Neuronal stem cell (in vitro differentiated cells): ENCODE measurements around the gene PCED1B.

Experiments used
- DNase-seq: peaks from one replicate; pipeline ENCODE4 v3.0.0-alpha.2; 2013; ENCODE audit warnings: low spot score
- H2AFZ ChIP-seq: one replicate; pipeline ENCODE4 v1.6.1; 2013; ENCODE audit warnings: mild to moderate bottlenecking, low read length, inconsistent platforms
- H2AK5ac ChIP-seq: 2 replicates; pipeline ENCODE4 v1.6.1; 2013; ENCODE audit warnings: low read depth, mild to moderate bottlenecking, inconsistent platforms, low read length, moderate library complexity, mixed read lengths
- H2BK120ac ChIP-seq: 2 replicates; pipeline ENCODE4 v1.6.1; 2013; ENCODE audit warnings: low read depth, mild to moderate bottlenecking, inconsistent platforms, low read length, moderate library complexity, mixed read lengths
- H2BK12ac ChIP-seq: one replicate; pipeline ENCODE4 v1.6.1; 2013; ENCODE audit warnings: low read length, inconsistent platforms
- H2BK15ac ChIP-seq: 2 replicates; pipeline ENCODE4 v1.6.1; 2013; ENCODE audit warnings: mild to moderate bottlenecking, low read length, inconsistent platforms, mixed read lengths
- H2BK5ac ChIP-seq: one replicate; pipeline ENCODE4 v1.6.1; 2013; ENCODE audit warnings: inconsistent platforms, mild to moderate bottlenecking, low read length, moderate library complexity
- H3K14ac ChIP-seq: one replicate; pipeline ENCODE4 v1.6.1; 2013; ENCODE audit warnings: low read length, inconsistent platforms
- H3K18ac ChIP-seq: 2 replicates; pipeline ENCODE4 v1.6.1; 2013; ENCODE audit warnings: low read length, inconsistent platforms
- H3K23ac ChIP-seq: 2 replicates; pipeline ENCODE4 v1.6.1; 2013; ENCODE audit warnings: low read depth, mild to moderate bottlenecking, mixed read lengths, low read length, inconsistent platforms; ENCODE audit not compliant: poor library complexity
- H3K27ac ChIP-seq: replicated peaks from 3 replicates; pipeline ENCODE4 v1.5.1; 2013; ENCODE audit warnings: low read length, inconsistent platforms
- H3K27me3 ChIP-seq, 3 experiments: 2 replicates each; pipeline ENCODE4 v1.6.1; 2013; ENCODE audit warnings: low read length in 3 of 3, mild to moderate bottlenecking in 2 of 3, inconsistent platforms in 1 of 3, low read depth in 1 of 3, mixed read lengths in 1 of 3, moderate library complexity in 1 of 3; ENCODE audit not compliant: control insufficient read depth in 3 of 3, insufficient read depth in 3 of 3
- H3K36me3 ChIP-seq, 2 donors: replicated peaks in 1 of 2; 2 replicates each; pipeline ENCODE4 v1.6.1; 2013; ENCODE audit warnings: low read length in 2 of 2; ENCODE audit not compliant: control insufficient read depth in 2 of 2, insufficient read depth in 2 of 2
- H3K4ac ChIP-seq: 2 replicates; pipeline ENCODE4 v1.6.1; 2013; ENCODE audit warnings: inconsistent platforms, mild to moderate bottlenecking, low read length, moderate library complexity
- H3K4me1 ChIP-seq, 2 donors: 1 replicate in 1 of 2; 2 replicates in 1 of 2; pipeline ENCODE4 v1.6.1; 2013; ENCODE audit warnings: low read length in 2 of 2, low read depth in 1 of 2; ENCODE audit not compliant: control insufficient read depth in 2 of 2, insufficient read depth in 1 of 2
- H3K4me2 ChIP-seq: one replicate; pipeline ENCODE4 v1.6.1; 2013; ENCODE audit warnings: mild to moderate bottlenecking, low read length, inconsistent platforms; ENCODE audit not compliant: insufficient read depth, poor library complexity, severe bottlenecking
- H3K4me3 ChIP-seq, 2 donors: 2 replicates each; pipeline ENCODE4 v1.5.1; 2013; ENCODE audit warnings: low read length in 2 of 2, mild to moderate bottlenecking in 2 of 2, inconsistent platforms in 1 of 2, moderate library complexity in 1 of 2
- H3K79me1 ChIP-seq: one replicate; pipeline ENCODE4 v1.6.1; 2013; ENCODE audit warnings: low read depth, mild to moderate bottlenecking, inconsistent platforms, low read length, moderate library complexity
- H3K9ac ChIP-seq: one replicate; pipeline ENCODE4 v1.6.1; 2013; ENCODE audit warnings: mild to moderate bottlenecking, low read depth, low read length, inconsistent platforms; ENCODE audit not compliant: poor library complexity
- H3K9me3 ChIP-seq, 2 donors: replicated peaks in 1 of 2; 2 replicates each; pipeline versions ENCODE3 to v1.6.1; 2013; ENCODE audit warnings: low read length in 2 of 2, mild to moderate bottlenecking in 2 of 2, inconsistent platforms in 1 of 2, low read depth in 1 of 2, mixed read lengths in 1 of 2, moderate library complexity in 1 of 2; ENCODE audit not compliant: control insufficient read depth in 2 of 2, insufficient read depth in 1 of 2
- H4K8ac ChIP-seq: one replicate; pipeline ENCODE4 v1.6.1; 2013; ENCODE audit warnings: low read depth, mild to moderate bottlenecking, inconsistent platforms, low read length, moderate library complexity
- H4K91ac ChIP-seq: one replicate; pipeline ENCODE4 v1.6.1; 2013; ENCODE audit warnings: low read length, low read depth, mild to moderate bottlenecking, inconsistent platforms; ENCODE audit not compliant: poor library complexity
- WGBS, 2 donors: extraction: QIAGEN DNeasy Blood & Tissue Kit; methylation state at CpG; one replicate each; pipeline ENCODE4 v1.1.7; 2013; ENCODE audit warnings: missing lambda C conversion rate in 2 of 2, mixed read lengths in 1 of 2; ENCODE audit not compliant: insufficient read length in 2 of 2, insufficient replicate concordance in 1 of 2; ENCODE audit errors: extremely low coverage in 2 of 2; 5-methylcytosine and 5-hydroxymethylcytosine counted together

The PCED1B gene

DNA sequence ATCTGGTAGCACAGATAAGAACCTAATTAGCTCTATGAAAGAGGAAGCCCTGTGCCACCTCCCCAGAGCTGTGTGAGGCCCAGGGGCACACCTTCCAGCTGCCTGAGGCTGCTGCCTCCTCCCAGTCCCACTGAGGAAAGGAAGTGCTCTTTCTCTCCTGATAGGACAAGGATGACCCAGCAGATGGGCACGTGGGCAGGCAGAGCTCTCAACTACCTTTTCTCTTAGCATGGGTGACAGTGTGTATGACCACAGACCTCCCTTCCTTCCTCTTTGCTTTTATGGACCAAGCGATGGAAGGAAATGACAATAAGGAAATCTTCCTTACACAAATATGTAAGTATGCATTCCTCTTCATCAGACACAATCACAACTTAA, 127.9 kb downstream of the PCED1B start:
- no peaks in the 10 kb centered on the region for H3K9me3 ChIP-seq
- H3K9ac ChIP-seq, result no peak overlapping the region
- no peak overlapping the region for H2BK120ac ChIP-seq
- H3K4me3 ChIP-seq, result no peak overlapping the region
- no CpG with 5 or more reads among the region's 2 CpGs for WGBS, 2 donors
- H3K4me1 ChIP-seq, result peaks cover 0 to 1% of the 10 kb centered on the region in 2 donors
- H3K23ac ChIP-seq, result no peak overlapping the region
- no peaks in the 10 kb centered on the region for H3K27me3 ChIP-seq
- no peak overlapping the region for H3K4ac ChIP-seq
- H2AFZ ChIP-seq, result no peak overlapping the region
- no peak overlapping the region for H3K4me2 ChIP-seq
- no peak overlapping the region for H3K27ac ChIP-seq
- no peak overlapping the region for H2AK5ac ChIP-seq
- no peak overlapping the region for H2BK5ac ChIP-seq
- no peaks in the 10 kb centered on the region for H3K36me3 ChIP-seq
- no peak overlapping the region for H4K91ac ChIP-seq
- H2BK15ac ChIP-seq, result no peak overlapping the region
- no peak overlapping the region for H4K8ac ChIP-seq
- no peak overlapping the region for H2BK12ac ChIP-seq
- H3K79me1 ChIP-seq, result no peaks in the 10 kb centered on the region
- H3K18ac ChIP-seq, result no peak overlapping the region
- DNase-seq, result no peak
- H3K14ac ChIP-seq, result no peak overlapping the region

DNA sequence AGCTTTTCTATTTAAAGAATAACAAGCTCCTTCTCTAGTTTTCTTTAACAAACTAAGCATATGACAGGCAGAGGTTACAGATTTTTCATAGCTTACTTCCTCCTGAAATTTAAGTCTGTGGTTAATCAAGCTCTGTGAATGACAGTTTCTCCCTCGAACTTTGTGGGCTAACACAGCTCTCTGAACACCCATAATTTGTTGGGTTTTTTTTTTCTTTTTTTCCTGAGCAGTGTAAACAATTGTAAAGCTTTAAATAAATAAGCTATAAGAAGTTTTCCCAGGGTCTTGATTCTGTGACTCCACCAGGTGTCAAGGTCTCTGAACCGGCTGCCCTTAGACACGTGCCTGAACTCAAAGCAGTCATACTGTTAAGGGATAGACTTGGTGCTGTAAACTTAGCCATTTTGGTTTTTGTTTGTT, 128.4 kb downstream of the PCED1B start:
- H2BK5ac ChIP-seq, result no peak overlapping the region
- no peak overlapping the region for H3K27ac ChIP-seq
- H2BK15ac ChIP-seq, result no peak overlapping the region
- no peak overlapping the region for H2AK5ac ChIP-seq
- peaks cover 0 to 1% of the 10 kb centered on the region in 2 donors for H3K4me1 ChIP-seq
- no CpG with 5 or more reads among the region's 3 CpGs for WGBS, 2 donors
- no peak overlapping the region for H2BK12ac ChIP-seq
- no peak overlapping the region for H4K91ac ChIP-seq
- H3K4ac ChIP-seq, result no peak overlapping the region
- no peak overlapping the region for H3K23ac ChIP-seq
- no peaks in the 10 kb centered on the region for H3K27me3 ChIP-seq
- no peak overlapping the region for H3K4me2 ChIP-seq
- no peak overlapping the region for H2AFZ ChIP-seq
- no peaks in the 10 kb centered on the region for H3K79me1 ChIP-seq
- no peak overlapping the region for H4K8ac ChIP-seq
- no peak overlapping the region for H2BK120ac ChIP-seq
- H3K4me3 ChIP-seq, result no peak overlapping the region
- no peak overlapping the region for H3K14ac ChIP-seq
- no peak for DNase-seq
- no peak overlapping the region for H3K18ac ChIP-seq
- no peaks in the 10 kb centered on the region for H3K36me3 ChIP-seq
- no peak overlapping the region for H3K9ac ChIP-seq
- H3K9me3 ChIP-seq, result no peaks in the 10 kb centered on the region

DNA sequence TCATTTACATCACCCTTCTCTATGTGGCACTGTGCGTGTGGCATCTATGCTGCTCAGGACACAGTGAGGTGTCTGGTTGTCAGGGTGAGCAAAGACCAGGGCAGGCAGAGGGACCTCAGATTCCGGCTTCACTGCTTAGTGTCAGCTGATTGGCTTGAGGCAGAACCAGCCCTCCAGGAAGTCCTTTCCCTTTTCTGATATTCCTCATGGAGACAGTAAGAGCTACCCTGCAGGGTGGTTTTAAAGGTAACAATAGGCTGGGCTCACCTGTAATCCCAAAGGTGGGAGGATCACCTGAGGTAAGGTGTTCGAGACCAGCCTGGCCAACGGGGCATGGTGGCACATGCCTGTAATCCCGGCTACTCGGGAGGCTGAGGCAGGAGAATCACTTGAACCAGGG, 129.6 kb downstream of the PCED1B start:
- Histone ChIP-seq H3K4me3 (no peak overlapping the region), H4K8ac (no peak overlapping the region), H3K9ac (no peak overlapping the region), H3K9me3 (no peaks in the 10 kb centered on the region), H3K79me1 (no peaks in the 10 kb centered on the region), H3K4me2 (no peak overlapping the region), H2BK12ac (no peak overlapping the region), H4K91ac (no peak overlapping the region), H2AFZ (no peak overlapping the region), H3K4me1 (peaks cover 0 to 1% of the 10 kb centered on the region in 2 donors), H3K27me3 (no peaks in the 10 kb centered on the region), H2BK5ac (no peak overlapping the region), H3K18ac (no peak overlapping the region), H3K27ac (no peak overlapping the region), H2AK5ac (no peak overlapping the region), H2BK120ac (no peak overlapping the region), H3K4ac (no peak overlapping the region), H3K36me3 (no peaks in the 10 kb centered on the region), H2BK15ac (no peak overlapping the region), H3K14ac (no peak overlapping the region), H3K23ac (no peak overlapping the region)
- DNase-seq, result no peak
- no CpG with 5 or more reads among the region's 6 CpGs for WGBS, 2 donors

DNA sequence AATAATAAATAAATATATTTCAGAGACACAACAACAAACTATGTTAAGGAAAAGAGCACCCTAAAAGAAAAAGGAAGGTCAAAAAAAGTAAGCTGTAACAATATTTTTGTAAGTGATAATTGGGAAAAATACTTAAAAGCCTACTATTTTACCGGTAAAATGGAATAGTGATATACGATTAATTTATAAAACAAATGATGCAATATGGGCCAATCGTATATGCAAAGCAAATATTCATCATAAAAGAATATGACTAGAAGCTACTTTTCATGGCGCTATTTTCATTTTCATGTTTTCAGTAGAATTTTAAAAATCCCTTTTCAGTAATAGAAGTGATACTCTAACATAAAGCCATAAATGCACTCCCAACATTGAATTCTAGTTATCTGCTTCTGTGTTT, 131.4 kb downstream of the PCED1B start:
- Histone ChIP-seq H2AFZ (no peak overlapping the region), H3K23ac (no peak overlapping the region)
- no CpG with 5 or more reads among the region's 4 CpGs for WGBS, 2 donors

More for the DNA sequence above, 131.4 kb downstream of the PCED1B start:
- Histone ChIP-seq H3K18ac (no peak overlapping the region), H2BK15ac (no peak overlapping the region), H3K27ac (no peak overlapping the region), H4K91ac (no peak overlapping the region), H3K9me3 (no peaks in the 10 kb centered on the region), H3K4me2 (no peak overlapping the region), H4K8ac (no peak overlapping the region), H2BK120ac (no peak overlapping the region), H2BK12ac (no peak overlapping the region), H3K36me3 (no peaks in the 10 kb centered on the region), H3K14ac (no peak overlapping the region), H3K9ac (no peak overlapping the region), H3K79me1 (no peaks in the 10 kb centered on the region), H3K4me3 (no peak overlapping the region), H2AK5ac (no peak overlapping the region), H2BK5ac (no peak overlapping the region), H3K4me1 (peaks cover 0 to 1% of the 10 kb centered on the region in 2 donors), H3K27me3 (no peaks in the 10 kb centered on the region), H3K4ac (no peak overlapping the region)
- no peak for DNase-seq
